ENCODE data around the gene VAT1L. TPM values are rescaled to one million over a fixed set of nuclear protein-coding genes. Genes with fewer than 3 reads are reported as not detected.
A peak's percentile ranks its signal among the peaks of the same experiment; 100 is the strongest.

The VAT1L gene
- 25.8 TPM for polyA plus RNA-seq (2013, experiment 1 of 2)
- polyA plus RNA-seq (2013, experiment 2 of 2): 25.4 TPM

- Histone ChIP-seq H2BK5ac (ENCODE audit: low read depth, low read length, poor library complexity, severe bottlenecking) (no peak within 1 kb of the TSS), H4K8ac (ENCODE audit: low read length) (peak within 1 kb of the TSS; percentile 76), H2AFZ (ENCODE audit: low read depth, low read length) (peak within 1 kb of the TSS; percentile 99), H2BK15ac (ENCODE audit: low read depth, poor library complexity, severe bottlenecking) (peak within 1 kb of the TSS; percentile 40), H3K4me2 (ENCODE audit: low read length, poor library complexity, severe bottlenecking) (peak within 1 kb of the TSS; percentile 99), H2AK5ac (ENCODE audit: low read length, severe bottlenecking) (no peak within 1 kb of the TSS), H3K18ac (ENCODE audit: low read depth in 1 of 2, low read length in 2 of 2) (peak within 1 kb of the TSS; percentile 71 to 96), H4K91ac (ENCODE audit: low read length) (peak within 1 kb of the TSS; percentile 58), H3K9ac (ENCODE audit: low read length) (peak within 1 kb of the TSS; percentile 31), H3K14ac (ENCODE audit: low read length in 2 of 2) (peak within 1 kb of the TSS in 1 of 2 experiments; percentile 96), H3K23ac (ENCODE audit: low read length in 2 of 2) (peak within 1 kb of the TSS in 1 of 2 experiments; percentile 100), H3K79me1 (replicated peaks; ENCODE audit: low read length, poor library complexity, severe bottlenecking) (no peaks in the 10 kb centered on the region), H2BK12ac (ENCODE audit: low read length in 2 of 2) (peak within 1 kb of the TSS; percentile 56 to 97), H3K4ac (ENCODE audit: low read depth in 1 of 2, low read length in 2 of 2) (peak within 1 kb of the TSS in 1 of 2 experiments; percentile 55), H3K27ac (ENCODE audit: low read length, poor library complexity, severe bottlenecking) (no peak within 1 kb of the TSS), H2BK120ac (ENCODE audit: low read depth, low read length) (peak within 1 kb of the TSS; percentile 36), H3K4me1 (ENCODE audit: control insufficient read depth, insufficient read depth, low read depth, low read length) (peaks cover 13% of the 10 kb centered on the region), H3K27me3 (ENCODE audit: control insufficient read depth in 1 of 2, insufficient read depth in 1 of 2, low read length in 2 of 2) (peaks cover 58 to 62% of the 10 kb centered on the region in 2 experiments), H3K36me3 (ENCODE audit: control insufficient read depth in 1 of 2, insufficient read depth in 2 of 2, low read depth in 1 of 2, low read length in 2 of 2) (no peaks in the 10 kb centered on the region), H3K4me3 (ENCODE audit: insufficient read depth in 1 of 2, low read depth in 1 of 2, low read length in 2 of 2) (peak within 1 kb of the TSS; percentile 61 to 80), H3K9me3 (ENCODE audit: control insufficient read depth, low read length) (no peaks in the 10 kb centered on the region)
- WGBS: under 1% methylated on average over 70 of the region's 78 CpGs
- DNase-seq: peak; percentile 80
Measured at GRCh38 chr16:77788181-77789084, at the start of gene VAT1L. TSS of gene VAT1L (plus strand) at chr16:77788564. CDS start at chr16:77788683, 119 bp downstream.

- Histone ChIP-seq H3K14ac (ENCODE audit: low read length in 2 of 2) (no peak overlapping the region), H3K18ac (ENCODE audit: low read depth in 1 of 2, low read length in 2 of 2) (no peak overlapping the region), H3K9me3 (ENCODE audit: control insufficient read depth, low read length) (no peaks in the 10 kb centered on the region), H3K23ac (ENCODE audit: low read length in 2 of 2) (no peak overlapping the region), H4K91ac (ENCODE audit: low read length) (no peak overlapping the region), H2BK120ac (ENCODE audit: low read depth, low read length) (no peak overlapping the region), H3K36me3 (ENCODE audit: control insufficient read depth in 1 of 2, insufficient read depth in 2 of 2, low read depth in 1 of 2, low read length in 2 of 2) (no peaks in the 10 kb centered on the region), H3K27ac (ENCODE audit: low read length, poor library complexity, severe bottlenecking) (no peak overlapping the region), H2AK5ac (ENCODE audit: low read length, severe bottlenecking) (no peak overlapping the region), H3K79me1 (replicated peaks; ENCODE audit: low read length, poor library complexity, severe bottlenecking) (no peaks in the 10 kb centered on the region), H3K27me3 (ENCODE audit: control insufficient read depth in 1 of 2, insufficient read depth in 1 of 2, low read length in 2 of 2) (no peaks in the 10 kb centered on the region), H2BK5ac (ENCODE audit: low read depth, low read length, poor library complexity, severe bottlenecking) (no peak overlapping the region), H3K4ac (ENCODE audit: low read depth in 1 of 2, low read length in 2 of 2) (no peak overlapping the region), H3K4me2 (ENCODE audit: low read length, poor library complexity, severe bottlenecking) (no peak overlapping the region), H3K9ac (ENCODE audit: low read length) (no peak overlapping the region), H2BK12ac (ENCODE audit: low read length in 2 of 2) (no peak overlapping the region), H4K8ac (ENCODE audit: low read length) (no peak overlapping the region), H2BK15ac (ENCODE audit: low read depth, poor library complexity, severe bottlenecking) (no peak overlapping the region), H2AFZ (ENCODE audit: low read depth, low read length) (no peak overlapping the region), H3K4me3 (ENCODE audit: insufficient read depth in 1 of 2, low read depth in 1 of 2, low read length in 2 of 2) (no peak overlapping the region), H3K4me1 (ENCODE audit: control insufficient read depth, insufficient read depth, low read depth, low read length) (no peaks in the 10 kb centered on the region)
- 91% methylated on average over 10 of the region's 10 CpGs for WGBS
- no peak for DNase-seq
Measured at GRCh38 chr16:77738706-77739558, 49.4 kb upstream of the VAT1L start.

- H2BK5ac ChIP-seq (ENCODE audit: low read depth, low read length, poor library complexity, severe bottlenecking): no peak overlapping the region
- no peak overlapping the region for H3K4ac ChIP-seq (ENCODE audit: low read depth in 1 of 2, low read length in 2 of 2)
- no peak overlapping the region for H2BK120ac ChIP-seq (ENCODE audit: low read depth, low read length)
- H2AFZ ChIP-seq (ENCODE audit: low read depth, low read length): no peak overlapping the region
- no peaks in the 10 kb centered on the region for H3K36me3 ChIP-seq (ENCODE audit: control insufficient read depth in 1 of 2, insufficient read depth in 2 of 2, low read depth in 1 of 2, low read length in 2 of 2)
- H3K4me1 ChIP-seq (ENCODE audit: control insufficient read depth, insufficient read depth, low read depth, low read length): no peaks in the 10 kb centered on the region
- H3K4me2 ChIP-seq (ENCODE audit: low read length, poor library complexity, severe bottlenecking): no peak overlapping the region
- H3K9ac ChIP-seq (ENCODE audit: low read length): no peak overlapping the region
- no peak overlapping the region for H3K23ac ChIP-seq (ENCODE audit: low read length in 2 of 2)
- H2BK12ac ChIP-seq (ENCODE audit: low read length in 2 of 2): no peak overlapping the region
- H3K79me1 ChIP-seq (replicated peaks; ENCODE audit: low read length, poor library complexity, severe bottlenecking): no peaks in the 10 kb centered on the region
- H3K27me3 ChIP-seq (ENCODE audit: control insufficient read depth in 1 of 2, insufficient read depth in 1 of 2, low read length in 2 of 2): no peaks in the 10 kb centered on the region
- H3K14ac ChIP-seq (ENCODE audit: low read length in 2 of 2): peak overlapping the region in 1 of 2 experiments; percentile 79
- no peak overlapping the region for H2BK15ac ChIP-seq (ENCODE audit: low read depth, poor library complexity, severe bottlenecking)
- 68% methylated on average over 1 of the region's 1 CpG for WGBS
- H3K18ac ChIP-seq (ENCODE audit: low read depth in 1 of 2, low read length in 2 of 2): peak overlapping the region in 1 of 2 experiments; percentile 24
- no peak overlapping the region for H3K27ac ChIP-seq (ENCODE audit: low read length, poor library complexity, severe bottlenecking)
- H4K8ac ChIP-seq (ENCODE audit: low read length): no peak overlapping the region
- H2AK5ac ChIP-seq (ENCODE audit: low read length, severe bottlenecking): no peak overlapping the region
- no peak overlapping the region for H4K91ac ChIP-seq (ENCODE audit: low read length)
- no peaks in the 10 kb centered on the region for H3K9me3 ChIP-seq (ENCODE audit: control insufficient read depth, low read length)
- no peak overlapping the region for H3K4me3 ChIP-seq (ENCODE audit: insufficient read depth in 1 of 2, low read depth in 1 of 2, low read length in 2 of 2)
- DNase-seq: no peak
Measured at GRCh38 chr16:77739559-77739892, 48.8 kb upstream of the VAT1L start.

- Histone ChIP-seq H3K4me2 (ENCODE audit: low read length, poor library complexity, severe bottlenecking) (no peak overlapping the region), H3K4ac (ENCODE audit: low read depth in 1 of 2, low read length in 2 of 2) (no peak overlapping the region), H2BK12ac (ENCODE audit: low read length in 2 of 2) (no peak overlapping the region), H3K23ac (ENCODE audit: low read length in 2 of 2) (no peak overlapping the region), H2BK120ac (ENCODE audit: low read depth, low read length) (no peak overlapping the region), H3K36me3 (ENCODE audit: control insufficient read depth in 1 of 2, insufficient read depth in 2 of 2, low read depth in 1 of 2, low read length in 2 of 2) (no peaks in the 10 kb centered on the region), H3K27ac (ENCODE audit: low read length, poor library complexity, severe bottlenecking) (no peak overlapping the region), H3K79me1 (replicated peaks; ENCODE audit: low read length, poor library complexity, severe bottlenecking) (no peaks in the 10 kb centered on the region), H3K27me3 (ENCODE audit: control insufficient read depth in 1 of 2, insufficient read depth in 1 of 2, low read length in 2 of 2) (peaks cover 0 to 4% of the 10 kb centered on the region in 2 experiments), H3K4me3 (ENCODE audit: insufficient read depth in 1 of 2, low read depth in 1 of 2, low read length in 2 of 2) (no peak overlapping the region), H4K8ac (ENCODE audit: low read length) (no peak overlapping the region), H2AK5ac (ENCODE audit: low read length, severe bottlenecking) (no peak overlapping the region), H4K91ac (ENCODE audit: low read length) (no peak overlapping the region), H3K4me1 (ENCODE audit: control insufficient read depth, insufficient read depth, low read depth, low read length) (no peaks in the 10 kb centered on the region), H2BK5ac (ENCODE audit: low read depth, low read length, poor library complexity, severe bottlenecking) (no peak overlapping the region), H2AFZ (ENCODE audit: low read depth, low read length) (no peak overlapping the region), H3K9me3 (ENCODE audit: control insufficient read depth, low read length) (no peaks in the 10 kb centered on the region), H3K18ac (ENCODE audit: low read depth in 1 of 2, low read length in 2 of 2) (no peak overlapping the region), H3K9ac (ENCODE audit: low read length) (no peak overlapping the region), H2BK15ac (ENCODE audit: low read depth, poor library complexity, severe bottlenecking) (no peak overlapping the region), H3K14ac (ENCODE audit: low read length in 2 of 2) (no peak overlapping the region)
- no peak for DNase-seq
- WGBS: 19% methylated on average over 4 of the region's 4 CpGs
Measured at GRCh38 chr16:77744141-77744540, 44.2 kb upstream of the VAT1L start.

Data from mesenchymal stem cell (in vitro differentiated cells and primary cell).